Measurements from ENCODE around the gene LARGE1.

DNA sequence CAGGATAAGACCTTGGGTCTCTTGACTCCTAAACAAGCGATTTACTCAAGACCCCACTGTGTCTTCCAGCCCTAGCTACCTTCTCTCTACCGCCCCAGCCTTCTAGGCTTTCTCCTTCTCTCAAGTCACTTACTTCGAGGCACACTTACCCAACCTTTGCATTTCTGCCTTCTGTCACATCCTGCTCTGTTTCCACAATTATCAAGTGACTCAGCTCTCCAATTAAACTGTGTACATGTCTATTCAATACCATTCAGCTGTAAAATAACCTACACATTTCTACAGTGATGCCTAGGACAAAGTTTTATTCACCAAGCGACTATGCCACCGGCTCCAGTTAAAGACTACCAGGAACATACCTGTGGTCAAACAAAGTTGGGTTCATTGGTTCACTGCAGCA, 69.0 kb downstream of the LARGE1 start:
- TF ChIP-seq, protein P1, sequence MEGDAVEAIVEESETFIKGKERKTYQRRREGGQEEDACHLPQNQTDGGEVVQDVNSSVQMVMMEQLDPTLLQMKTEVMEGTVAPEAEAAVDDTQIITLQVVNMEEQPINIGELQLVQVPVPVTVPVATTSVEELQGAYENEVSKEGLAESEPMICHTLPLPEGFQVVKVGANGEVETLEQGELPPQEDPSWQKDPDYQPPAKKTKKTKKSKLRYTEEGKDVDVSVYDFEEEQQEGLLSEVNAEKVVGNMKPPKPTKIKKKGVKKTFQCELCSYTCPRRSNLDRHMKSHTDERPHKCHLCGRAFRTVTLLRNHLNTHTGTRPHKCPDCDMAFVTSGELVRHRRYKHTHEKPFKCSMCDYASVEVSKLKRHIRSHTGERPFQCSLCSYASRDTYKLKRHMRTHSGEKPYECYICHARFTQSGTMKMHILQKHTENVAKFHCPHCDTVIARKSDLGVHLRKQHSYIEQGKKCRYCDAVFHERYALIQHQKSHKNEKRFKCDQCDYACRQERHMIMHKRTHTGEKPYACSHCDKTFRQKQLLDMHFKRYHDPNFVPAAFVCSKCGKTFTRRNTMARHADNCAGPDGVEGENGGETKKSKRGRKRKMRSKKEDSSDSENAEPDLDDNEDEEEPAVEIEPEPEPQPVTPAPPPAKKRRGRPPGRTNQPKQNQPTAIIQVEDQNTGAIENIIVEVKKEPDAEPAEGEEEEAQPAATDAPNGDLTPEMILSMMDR (IDR thresholded peaks at IDR 0.05; ENCODE audit: insufficient read depth, low read length, poor library complexity, severe bottlenecking): no peak
- no peak for TF ChIP-seq EZH2phosphoT487 (conservative IDR thresholded peaks at IDR 0.05; ENCODE audit: low read length)

Data from SU-DHL-6 (cell line).